Heart left ventricle (tissue), 16 donors: Measurements from ENCODE around the gene FAM168A. TPM values are rescaled to one million over a fixed set of nuclear protein-coding genes. Genes with fewer than 3 reads are reported as not detected.

ENCODE experiments used
- ATAC-seq, 4 donors: fragments of 200-7000 bp; cut with Tn5 transposase; one replicate each; pipeline ENCODE4 v1.9.1; 2020 to 2022; ENCODE audit warnings: moderate library complexity in 4 of 4, mild to moderate bottlenecking in 3 of 4, moderate number of reproducible peaks in 1 of 4
- DNase-seq, 5 donors: peaks; one replicate each; pipeline ENCODE4 v3.0.0-alpha.2; 2020
- H3K27ac ChIP-seq, 12 donors: fragments of 200-600 bp; sonication (generic) in 4 of 12; one replicate each; pipeline versions ENCODE4 v1.5.0 to v1.8.0; 2016 to 2022; ENCODE audit warnings: mild to moderate bottlenecking in 2 of 12
- H3K27me3 ChIP-seq, 9 donors: fragments of 200-600 bp; sonication (generic) in 2 of 9; one replicate each; pipeline versions ENCODE4 v1.5.1 to v1.8.0; 2016 to 2022; ENCODE audit warnings: mild to moderate bottlenecking in 3 of 9
- H3K36me3 ChIP-seq, 9 donors: fragments of 200-600 bp; sonication (generic) in 2 of 9; one replicate each; pipeline versions ENCODE4 v1.5.0 to v1.8.0; 2018 to 2022; ENCODE audit warnings: mild to moderate bottlenecking in 2 of 9
- H3K4me1 ChIP-seq, 12 donors: fragments of 200-600 bp; sonication (generic) in 4 of 12; one replicate each; pipeline versions ENCODE4 v1.5.0 to v1.8.0; 2016 to 2022; ENCODE audit warnings: mild to moderate bottlenecking in 3 of 12
- H3K4me3 ChIP-seq, 12 donors: fragments of 200-600 bp; sonication (generic) in 4 of 12; one replicate each; pipeline versions ENCODE4 v1.5.0 to v1.8.0; 2017 to 2022; ENCODE audit warnings: mild to moderate bottlenecking in 9 of 12, moderate library complexity in 4 of 12
- H3K9me3 ChIP-seq, 12 donors: fragments of 200-600 bp; sonication (generic) in 4 of 12; one replicate each; pipeline versions ENCODE4 v1.5.0 to v1.8.0; 2016 to 2022; ENCODE audit warnings: mild to moderate bottlenecking in 1 of 12
- CTCF ChIP-seq, 12 donors: fragments of 200-600 bp; sonication (generic) in 4 of 12; IDR thresholded peaks; one replicate each; pipeline versions ENCODE4 v1.5.0 to v1.8.0; 2018 to 2022; ENCODE audit warnings: antibody characterized with exemption in 12 of 12, mild to moderate bottlenecking in 5 of 12
- POLR2A ChIP-seq, 2 donors: fragments of 450-650 bp; IDR thresholded peaks; one replicate each; pipeline ENCODE4 v1.6.1; 2017; ENCODE audit warnings: antibody characterized with exemption in 2 of 2, mild to moderate bottlenecking in 2 of 2, moderate library complexity in 2 of 2
- WGBS, 4 donors: extraction: QIAGEN DNeasy Blood & Tissue Kit in 2 of 4; methylation state at CpG; one replicate each; pipeline versions ENCODE4 v1.1.5 to v1.1.7; 2013 to 2018; 5-methylcytosine and 5-hydroxymethylcytosine counted together
- intact Hi-C, 10 donors: fragments of 100-400 bp; cut with DNase I; formaldehyde crosslinking; loops; one replicate each; pipeline versions ENCODE4 v1.11.1 to v1.14.2; 2022
- polyA plus RNA-seq, 2 donors: library from polyadenylated mRNA; stranded (reverse); fragments of 200-250 nt; gene quantifications; one replicate each; pipeline ENCODE4 v1.2.3, GENCODE V29; 2013
- total RNA-seq, 9 donors: library from RNA; depleted of rRNA in 2 of 9; stranded (reverse); fragments of >200 nt in 2 of 9; fragmentation: NEBNext Ultra II Directional in 3 of 9; extraction: Animal tissue kit (Norgen Biotek cat#: 25700) in 3 of 9; gene quantifications; one replicate each; pipeline versions ENCODE4 v1.1.0 to v1.2.4, GENCODE V29; 2016 to 2023
- donor health status: ischemic (EF 13 %, LVEDD 7.1; RV severe dilation, severe dysfunction).
- donor health status: healthy with polysubstance abuse.
- donor health status: DM: no; HTN: yes; CAD: no.
- donor health status: DM: no; HTN: no; CAD: no.
- donor health status: ischemic (EF 25% LVEDD 6.9; RV normal size, moderate dysfunction).
- donor health status: ischemic (EF 25% LVEDD 5.7; RV mildly dilated, moderate dysfunction).
- donor health status: healthy.
- donor health status: DM: yes; HTN: yes; CAD: no.
- donor health status: ischemic (EF 35%, LVEDD 5.7; RV mildly dilated, moderate dysfunction).
- donor health status: nonischemic (EF 11% LVEDD 7.7; RV severe dilation, severe dysfunction).
- donor health status: DM: yes; HTN: yes; CAD: no.
- donor health status: PGD.
- donor health status: ischemic (EF 29% LVEDD 5.4; RV normal size, mild dysfunction).
- donor health status: nonischemic (EF 23%, LVEDD 6.1; RV moderate dilation, normal function).

Gene FAM168A
- total and polyA plus RNA-seq, 11 donors, result 9.0 to 39.1 (median 27.8) TPM

DNA sequence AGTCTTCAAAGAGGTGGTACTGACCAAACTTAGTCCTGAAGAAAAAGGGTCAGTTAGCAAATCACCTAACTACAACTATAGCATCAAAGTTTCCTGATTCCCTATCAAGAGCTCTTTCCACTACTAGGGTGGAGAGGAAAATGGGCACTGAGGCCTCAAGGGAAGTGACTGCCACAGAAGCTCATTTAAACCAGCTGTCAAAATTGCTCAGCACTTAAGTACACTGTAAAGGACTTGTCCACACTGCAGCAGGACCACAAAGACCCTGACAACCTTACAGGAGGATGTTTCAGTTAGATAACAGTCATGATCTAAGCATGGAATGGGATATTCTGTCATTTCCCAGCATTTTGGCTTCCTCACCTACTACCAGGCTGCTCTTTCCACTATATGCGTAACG lies 33.0 kb downstream of the FAM168A start:
- H3K27me3 ChIP-seq, result no peaks in the 10 kb centered on the region
- H3K27ac ChIP-seq, result no peak overlapping the region
- DNase-seq (no peak), ATAC-seq (peak in 1 of 4 donors; percentile 7)
- H3K9me3 ChIP-seq, result no peaks in the 10 kb centered on the region
- 86 to 93% (median 89%) methylated on average over 2 of the region's 2 CpGs for WGBS, 4 donors
- H3K4me1 ChIP-seq, result peaks cover 0 to 34% (median 13%) of the 10 kb centered on the region in 12 donors
- no peak for TF ChIP-seq CTCF (IDR thresholded peaks at IDR 0.05)
- H3K4me3 ChIP-seq, result no peak overlapping the region
- H3K36me3 ChIP-seq, result peaks cover 0 to 13% (median 0%) of the 10 kb centered on the region in 9 donors
- intact Hi-C loops, result no loop called here

- TF ChIP-seq CTCF (IDR thresholded peaks at IDR 0.05) (no peak), POLR2A (IDR thresholded peaks at IDR 0.05) (no peak)
- intact Hi-C loops, result no loop called here
These were observed 34.2 kb downstream of the FAM168A start for GRCh38 chr11:73563539-73564200.

GRCh38 chr11:73559743-73560142 lies 38.2 kb downstream of the FAM168A start:
- H3K36me3 ChIP-seq, result no peaks in the 10 kb centered on the region
- no peaks in the 10 kb centered on the region for H3K27me3 ChIP-seq
- ATAC-seq (no peak), DNase-seq (no peak)
- H3K9me3 ChIP-seq, result no peaks in the 10 kb centered on the region
- H3K4me3 ChIP-seq, result no peak overlapping the region
- intact Hi-C loops, result no loop called here
- no peak overlapping the region for H3K27ac ChIP-seq
- TF ChIP-seq POLR2A (IDR thresholded peaks at IDR 0.05), result no peak
- no peak for TF ChIP-seq CTCF (IDR thresholded peaks at IDR 0.05)
- peaks cover 0 to 34% (median 12%) of the 10 kb centered on the region in 12 donors for H3K4me1 ChIP-seq

More at GRCh38 chr11:73563539-73564200, 34.2 kb downstream of the FAM168A start:
- no peak for DNase-seq
- Histone ChIP-seq H3K4me1 (peaks cover 0 to 40% (median 15%) of the 10 kb centered on the region in 12 donors), H3K27ac (no peak overlapping the region), H3K27me3 (no peaks in the 10 kb centered on the region), H3K36me3 (peaks cover 0 to 3% (median 0%) of the 10 kb centered on the region in 9 donors), H3K4me3 (no peak overlapping the region), H3K9me3 (no peaks in the 10 kb centered on the region)
- WGBS, 4 donors, result 97 to 100% (median 98%) methylated on average over 2 of the region's 2 CpGs
- no peak for ATAC-seq

GRCh38 chr11:73556966-73557365 lies 40.9 kb downstream of the FAM168A start:
- ATAC-seq, result no peak
- Histone ChIP-seq H3K9me3 (no peaks in the 10 kb centered on the region), H3K27me3 (no peaks in the 10 kb centered on the region), H3K4me3 (no peak overlapping the region), H3K36me3 (no peaks in the 10 kb centered on the region), H3K27ac (no peak overlapping the region), H3K4me1 (peaks cover 0 to 42% (median 19%) of the 10 kb centered on the region in 12 donors)
- intact Hi-C loops, result no loop called here
- WGBS, 4 donors, result 76 to 82% (median 78%) methylated on average over 3 of the region's 3 CpGs
- TF ChIP-seq CTCF (IDR thresholded peaks at IDR 0.05), result no peak
- no peak for DNase-seq
